GM18499 (cell line): Measurements from ENCODE around the gene TSPAN18.

Experiments used
- ATAC-seq: cut with Tn5 transposase; IDR thresholded peaks from one replicate; pipeline ENCODE4 v1.9.1; 2021; ENCODE audit warnings: moderate number of reproducible peaks; ENCODE audit not compliant: insufficient read depth, unreplicated experiment

The TSPAN18 gene

GRCh38 chr11:44877571-44878497, 151.1 kb downstream of the TSPAN18 start:
- no peak for ATAC-seq

GRCh38 chr11:44878711-44879110, 151.9 kb downstream of the TSPAN18 start:
- ATAC-seq: no peak

GRCh38 chr11:44879432-44879831, 152.7 kb downstream of the TSPAN18 start:
- no peak for ATAC-seq

GRCh38 chr11:44880511-44880910, 153.7 kb downstream of the TSPAN18 start:
- no peak for ATAC-seq

- no peak for ATAC-seq
Measured at GRCh38 chr11:44880953-44881352, 154.2 kb downstream of the TSPAN18 start.

- peak; percentile 46 for ATAC-seq
Measured at GRCh38 chr11:44883277-44883676, 156.5 kb downstream of the TSPAN18 start.

- no peak for ATAC-seq
Measured at GRCh38 chr11:44884056-44884455, 157.3 kb downstream of the TSPAN18 start.

- ATAC-seq: no peak
Measured at GRCh38 chr11:44885065-44885810, 158.5 kb downstream of the TSPAN18 start.

GRCh38 chr11:44885919-44886789, 159.4 kb downstream of the TSPAN18 start:
- ATAC-seq: no peak

GRCh38 chr11:44886790-44887140, 160.0 kb downstream of the TSPAN18 start:
- ATAC-seq: no peak

GRCh38 chr11:44887636-44888035, 160.9 kb downstream of the TSPAN18 start:
- no peak for ATAC-seq

GRCh38 chr11:44889266-44889665, 162.5 kb downstream of the TSPAN18 start:
- no peak for ATAC-seq

GRCh38 chr11:44892843-44893242, 166.1 kb downstream of the TSPAN18 start:
- ATAC-seq: no peak

GRCh38 chr11:44893308-44893822, 166.6 kb downstream of the TSPAN18 start:
- ATAC-seq: no peak

GRCh38 chr11:44893846-44894617, 167.3 kb downstream of the TSPAN18 start:
- no peak for ATAC-seq

- ATAC-seq: no peak
Measured at GRCh38 chr11:44899959-44900358, 173.2 kb downstream of the TSPAN18 start.

GRCh38 chr11:44901120-44901633, 174.4 kb downstream of the TSPAN18 start:
- no peak for ATAC-seq

- no peak for ATAC-seq
Measured at GRCh38 chr11:44901786-44902185, 175.0 kb downstream of the TSPAN18 start.

- no peak for ATAC-seq
Measured at GRCh38 chr11:44903035-44903434, 176.3 kb downstream of the TSPAN18 start.
